Stomach (tissue), 9 donors: ENCODE data around the gene CCBE1. TPM values are rescaled to one million over a fixed set of nuclear protein-coding genes. Genes with fewer than 3 reads are reported as not detected.
A peak's percentile ranks its signal among the peaks of the same experiment; 100 is the strongest.

Source experiments
- DNase-seq, 2 donors: peaks; one replicate each; pipeline versions ENCODE4 v3.0.0 to v3.0.0-alpha.2; 2013 to 2019
- H3K27ac ChIP-seq, 5 donors: fragments of 200-600 bp in 4 of 5; sonication (generic) in 4 of 5; one replicate each; pipeline ENCODE4 v1.5.1; 2013 to 2019; ENCODE audit warnings: mild to moderate bottlenecking in 1 of 5, moderate library complexity in 1 of 5
- H3K27me3 ChIP-seq, 3 donors: fragments of 200-600 bp; sonication (generic); one replicate each; pipeline ENCODE4 v1.5.1; 2017 to 2019; ENCODE audit warnings: mixed run types in 1 of 3
- H3K36me3 ChIP-seq, 4 donors: fragments of 200-600 bp; sonication (generic); 1 replicate in 3 of 4; 2 replicates in 1 of 4; pipeline ENCODE4 v1.5.1; 2016 to 2019
- H3K4me1 ChIP-seq, 4 donors: fragments of 200-600 bp; sonication (generic); one replicate each; pipeline ENCODE4 v1.5.1; 2016 to 2019
- H3K4me3 ChIP-seq, 4 donors: fragments of 200-600 bp; sonication (generic) in 3 of 4; one replicate each; pipeline ENCODE4 v1.5.1; 2016 to 2019; ENCODE audit warnings: mild to moderate bottlenecking in 1 of 4
- H3K9me3 ChIP-seq, 4 donors: fragments of 200-600 bp; sonication (generic); one replicate each; pipeline ENCODE4 v1.5.1; 2016 to 2019
- EP300 ChIP-seq: sonication (generic); formaldehyde crosslinking; IDR thresholded peaks from one replicate; pipeline ENCODE4 v1.6.1; 2017; ENCODE audit warnings: antibody characterized with exemption
- POLR2A ChIP-seq, 4 donors: fragments of 450-650 bp; IDR thresholded peaks; one replicate each; pipeline ENCODE4 v1.6.1; 2016; ENCODE audit warnings: antibody characterized with exemption in 4 of 4, control low read depth in 2 of 4, mild to moderate bottlenecking in 1 of 4, moderate library complexity in 1 of 4
- POLR2AphosphoS5 ChIP-seq, 3 donors: sonication (generic); formaldehyde crosslinking; IDR thresholded peaks; one replicate each; pipeline ENCODE4 v1.6.1; 2016; ENCODE audit warnings: antibody characterized with exemption in 3 of 3
- WGBS, 5 donors: extraction: QIAGEN DNeasy Blood & Tissue Kit in 3 of 5; methylation state at CpG; one replicate each; pipeline versions ENCODE4 v1.1.5 to v1.1.7; 2013 to 2018; 5-methylcytosine and 5-hydroxymethylcytosine counted together
- intact Hi-C: fragments of 100-400 bp; cut with DNase I; formaldehyde crosslinking; loops from one replicate; pipeline ENCODE4 v1.15.1; 2023; ENCODE audit warnings: low total_unique reads
- polyA plus RNA-seq, 3 donors: library from polyadenylated mRNA; stranded (reverse); fragments of 200-250 nt; gene quantifications; one replicate each; pipeline ENCODE4 v1.2.3, GENCODE V29; 2013
- total RNA-seq, 5 donors: library from RNA; depleted of rRNA; stranded (reverse); fragments of >200 nt; gene quantifications; one replicate each; pipeline versions ENCODE4 v1.1.0 to v1.2.3, GENCODE V29; 2014 to 2016
- TF ChIP-seq, protein P1 (sequence below), 7 experiments: fragments of 450-650 bp in 4 of 7; fragments of 200-600 bp in 3 of 7; sonication (generic) in 3 of 7; IDR thresholded peaks; one replicate each; pipeline ENCODE4 v1.5.1; 2016 to 2019; ENCODE audit warnings: antibody characterized with exemption in 7 of 7, control low read depth in 2 of 7, mild to moderate bottlenecking in 1 of 7
- donor health status: healthy with polysubstance abuse.
- donor health status: Bipolar disorder and iron deficiency.
- donor health status: healthy.

The CCBE1 gene
- total and polyA plus RNA-seq, 8 donors = 0.29 to 4.0 (median 1.2) TPM

DNA sequence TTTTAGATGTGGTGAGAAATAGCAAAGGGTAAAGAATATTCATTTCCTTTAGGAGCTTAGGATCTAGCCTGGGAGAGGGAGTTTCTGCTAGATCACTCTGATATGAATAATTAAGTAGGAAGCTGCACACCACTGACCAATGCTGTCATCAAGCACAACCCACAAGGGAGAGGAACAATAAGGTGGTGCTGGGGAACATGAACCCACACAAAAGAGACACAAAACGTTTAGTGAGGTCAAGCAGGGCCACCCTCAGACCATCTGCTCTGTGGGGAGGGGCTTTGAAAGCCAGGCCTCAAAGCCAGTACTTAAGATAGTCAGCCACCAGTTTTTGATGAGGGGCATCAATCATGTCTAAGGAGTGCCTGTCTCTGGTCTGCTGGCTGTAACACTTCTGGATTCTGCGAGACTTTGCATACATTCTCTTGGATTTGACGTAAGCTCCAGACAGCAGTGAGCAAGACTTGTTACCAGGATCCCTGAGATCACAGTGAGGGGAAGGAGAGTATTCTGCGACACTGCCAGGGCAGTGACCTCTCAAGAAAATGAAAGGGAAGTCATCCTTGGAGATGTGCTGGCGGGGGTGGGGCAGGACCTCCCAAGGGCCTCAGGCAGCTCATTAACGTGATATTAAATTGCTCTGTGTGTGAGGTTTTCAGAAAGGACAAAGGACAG, 127.0 kb downstream of the CCBE1 start:
- H3K27ac ChIP-seq = no peak overlapping the region
- TF ChIP-seq, protein P1, sequence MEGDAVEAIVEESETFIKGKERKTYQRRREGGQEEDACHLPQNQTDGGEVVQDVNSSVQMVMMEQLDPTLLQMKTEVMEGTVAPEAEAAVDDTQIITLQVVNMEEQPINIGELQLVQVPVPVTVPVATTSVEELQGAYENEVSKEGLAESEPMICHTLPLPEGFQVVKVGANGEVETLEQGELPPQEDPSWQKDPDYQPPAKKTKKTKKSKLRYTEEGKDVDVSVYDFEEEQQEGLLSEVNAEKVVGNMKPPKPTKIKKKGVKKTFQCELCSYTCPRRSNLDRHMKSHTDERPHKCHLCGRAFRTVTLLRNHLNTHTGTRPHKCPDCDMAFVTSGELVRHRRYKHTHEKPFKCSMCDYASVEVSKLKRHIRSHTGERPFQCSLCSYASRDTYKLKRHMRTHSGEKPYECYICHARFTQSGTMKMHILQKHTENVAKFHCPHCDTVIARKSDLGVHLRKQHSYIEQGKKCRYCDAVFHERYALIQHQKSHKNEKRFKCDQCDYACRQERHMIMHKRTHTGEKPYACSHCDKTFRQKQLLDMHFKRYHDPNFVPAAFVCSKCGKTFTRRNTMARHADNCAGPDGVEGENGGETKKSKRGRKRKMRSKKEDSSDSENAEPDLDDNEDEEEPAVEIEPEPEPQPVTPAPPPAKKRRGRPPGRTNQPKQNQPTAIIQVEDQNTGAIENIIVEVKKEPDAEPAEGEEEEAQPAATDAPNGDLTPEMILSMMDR (IDR thresholded peaks at IDR 0.05) = no peak
- TF ChIP-seq EP300 (no peak), POLR2A (IDR thresholded peaks at IDR 0.05) (no peak), POLR2AphosphoS5 (IDR thresholded peaks at IDR 0.05) (no peak)
- H3K27me3 ChIP-seq = peaks cover 0 to 5% (median 0%) of the 10 kb centered on the region in 3 donors
- WGBS, 5 donors = 67 to 80% (median 73%) methylated on average over 6 of the region's 6 CpGs
- intact Hi-C loops = no loop called here
- no peaks in the 10 kb centered on the region for H3K36me3 ChIP-seq
- no peaks in the 10 kb centered on the region for H3K9me3 ChIP-seq
- DNase-seq = no peak
- peaks cover 0 to 6% (median 0%) of the 10 kb centered on the region in 4 donors for H3K4me1 ChIP-seq
- no peak overlapping the region for H3K4me3 ChIP-seq

DNA sequence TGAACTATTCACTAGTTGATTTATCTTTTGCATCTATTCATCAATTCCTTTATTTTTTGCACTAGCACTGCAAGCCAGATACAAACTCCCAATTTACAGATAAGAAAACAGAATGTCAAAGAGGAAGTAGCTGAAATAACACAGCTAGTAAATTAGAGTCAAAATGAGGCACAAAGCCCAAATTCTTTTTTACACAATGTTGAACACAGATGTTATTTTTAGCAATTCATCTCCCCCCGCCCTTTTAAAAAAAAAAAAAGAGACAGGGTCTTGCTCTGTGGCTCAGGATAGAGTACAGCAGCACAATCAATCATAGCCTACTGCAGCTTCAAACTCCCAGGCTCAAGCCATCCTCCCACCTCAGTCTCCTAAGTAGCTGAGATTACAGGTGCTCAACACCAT, 127.8 kb downstream of the CCBE1 start:
- H3K27me3 ChIP-seq = peaks cover 0 to 5% (median 0%) of the 10 kb centered on the region in 3 donors
- H3K36me3 ChIP-seq = no peaks in the 10 kb centered on the region
- H3K9me3 ChIP-seq = no peaks in the 10 kb centered on the region
- H3K27ac ChIP-seq = no peak overlapping the region
- no peak overlapping the region for H3K4me3 ChIP-seq
- TF ChIP-seq, protein P1 (IDR thresholded peaks at IDR 0.05) = no peak
- TF ChIP-seq EP300 (no peak), POLR2A (IDR thresholded peaks at IDR 0.05) (no peak), POLR2AphosphoS5 (IDR thresholded peaks at IDR 0.05) (no peak)
- H3K4me1 ChIP-seq = peaks cover 0 to 6% (median 0%) of the 10 kb centered on the region in 4 donors
- peak in 1 of 2 donors; percentile 32 for DNase-seq
- 18 to 63% (median 45%) methylated on average over 1 of the region's 1 CpG for WGBS, 5 donors
- intact Hi-C loops = no loop called here

DNA sequence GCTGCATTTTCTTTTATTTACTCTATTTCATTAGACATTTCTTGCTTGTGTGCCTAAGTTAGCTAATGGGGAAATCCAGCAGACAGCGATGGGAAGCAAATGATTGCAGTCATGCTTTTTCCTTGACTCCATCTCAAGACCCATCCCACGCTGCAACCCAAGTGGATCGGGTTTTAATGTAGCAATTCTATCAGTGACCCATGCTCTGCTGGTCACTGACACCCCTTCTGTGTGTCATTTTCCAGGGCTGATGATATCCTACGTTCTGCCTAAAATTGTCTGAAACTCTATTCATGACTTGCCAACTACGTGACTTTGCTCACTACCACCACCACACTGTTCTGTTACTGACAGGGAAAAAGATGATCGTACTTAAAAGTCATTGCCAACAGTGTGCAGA, 129.8 kb downstream of the CCBE1 start:
- H3K27me3 ChIP-seq = peaks cover 0 to 5% (median 0%) of the 10 kb centered on the region in 3 donors
- peaks cover 0 to 6% (median 0%) of the 10 kb centered on the region in 4 donors for H3K4me1 ChIP-seq
- WGBS, 5 donors = 75 to 95% (median 83%) methylated on average over 6 of the region's 6 CpGs
- no peaks in the 10 kb centered on the region for H3K9me3 ChIP-seq
- H3K36me3 ChIP-seq = no peaks in the 10 kb centered on the region
- H3K4me3 ChIP-seq = no peak overlapping the region
- H3K27ac ChIP-seq = no peak overlapping the region
- intact Hi-C loops = no loop called here
- DNase-seq = peak in 1 of 2 donors; percentile 30
- TF ChIP-seq POLR2A (IDR thresholded peaks at IDR 0.05) = no peak
- no peak for TF ChIP-seq POLR2AphosphoS5 (IDR thresholded peaks at IDR 0.05)
- TF ChIP-seq EP300 = no peak
- TF ChIP-seq, protein P1 (IDR thresholded peaks at IDR 0.05) = no peak

DNA sequence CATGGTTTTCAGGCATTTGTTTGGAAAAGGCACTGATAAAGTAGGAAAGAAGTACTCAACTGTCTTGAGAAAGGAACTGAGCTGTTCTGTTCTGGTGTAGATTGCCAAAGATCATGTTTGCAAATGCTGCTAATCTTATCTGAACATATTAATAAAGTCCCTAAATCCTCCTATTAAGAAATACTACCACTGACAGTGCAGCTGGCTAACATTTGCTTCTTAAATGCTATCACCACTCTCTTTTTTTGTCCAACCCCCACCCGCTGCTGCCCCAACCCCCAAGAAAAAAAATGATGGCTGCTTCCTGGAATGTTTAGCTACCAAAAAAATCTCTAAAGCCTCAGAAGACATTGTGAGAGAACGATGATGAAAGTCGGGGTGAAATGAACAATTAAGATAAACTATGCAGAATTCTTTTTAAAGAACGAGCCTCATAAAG, 130.7 kb downstream of the CCBE1 start:
- intact Hi-C loops = no loop called here
- 19 to 28% (median 24%) methylated on average over 4 of the region's 4 CpGs for WGBS, 5 donors

More for the DNA sequence above, 130.7 kb downstream of the CCBE1 start:
- peaks cover 0 to 6% (median 0%) of the 10 kb centered on the region in 4 donors for H3K4me1 ChIP-seq
- no peaks in the 10 kb centered on the region for H3K36me3 ChIP-seq
- no peak overlapping the region for H3K4me3 ChIP-seq
- TF ChIP-seq POLR2AphosphoS5 (IDR thresholded peaks at IDR 0.05) (no peak), EP300 (no peak), POLR2A (IDR thresholded peaks at IDR 0.05) (no peak)
- TF ChIP-seq, protein P1 (IDR thresholded peaks at IDR 0.05) = no peak
- H3K27ac ChIP-seq = no peak overlapping the region
- H3K27me3 ChIP-seq = peaks cover 0 to 5% (median 0%) of the 10 kb centered on the region in 3 donors
- no peaks in the 10 kb centered on the region for H3K9me3 ChIP-seq
- peak in 1 of 2 donors; percentile 57 for DNase-seq
